ENCODE results near the gene PYGO2. TPM values are rescaled to one million over a fixed set of nuclear protein-coding genes. Genes with fewer than 3 reads are reported as not detected.
A peak's percentile ranks its signal among the peaks of the same experiment; 100 is the strongest.

The PYGO2 gene, protein sequence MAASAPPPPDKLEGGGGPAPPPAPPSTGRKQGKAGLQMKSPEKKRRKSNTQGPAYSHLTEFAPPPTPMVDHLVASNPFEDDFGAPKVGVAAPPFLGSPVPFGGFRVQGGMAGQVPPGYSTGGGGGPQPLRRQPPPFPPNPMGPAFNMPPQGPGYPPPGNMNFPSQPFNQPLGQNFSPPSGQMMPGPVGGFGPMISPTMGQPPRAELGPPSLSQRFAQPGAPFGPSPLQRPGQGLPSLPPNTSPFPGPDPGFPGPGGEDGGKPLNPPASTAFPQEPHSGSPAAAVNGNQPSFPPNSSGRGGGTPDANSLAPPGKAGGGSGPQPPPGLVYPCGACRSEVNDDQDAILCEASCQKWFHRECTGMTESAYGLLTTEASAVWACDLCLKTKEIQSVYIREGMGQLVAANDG
- total RNA-seq: 10 to 100 TPM; 14.4 to 18.8 (median 17.5) TPM

DNA sequence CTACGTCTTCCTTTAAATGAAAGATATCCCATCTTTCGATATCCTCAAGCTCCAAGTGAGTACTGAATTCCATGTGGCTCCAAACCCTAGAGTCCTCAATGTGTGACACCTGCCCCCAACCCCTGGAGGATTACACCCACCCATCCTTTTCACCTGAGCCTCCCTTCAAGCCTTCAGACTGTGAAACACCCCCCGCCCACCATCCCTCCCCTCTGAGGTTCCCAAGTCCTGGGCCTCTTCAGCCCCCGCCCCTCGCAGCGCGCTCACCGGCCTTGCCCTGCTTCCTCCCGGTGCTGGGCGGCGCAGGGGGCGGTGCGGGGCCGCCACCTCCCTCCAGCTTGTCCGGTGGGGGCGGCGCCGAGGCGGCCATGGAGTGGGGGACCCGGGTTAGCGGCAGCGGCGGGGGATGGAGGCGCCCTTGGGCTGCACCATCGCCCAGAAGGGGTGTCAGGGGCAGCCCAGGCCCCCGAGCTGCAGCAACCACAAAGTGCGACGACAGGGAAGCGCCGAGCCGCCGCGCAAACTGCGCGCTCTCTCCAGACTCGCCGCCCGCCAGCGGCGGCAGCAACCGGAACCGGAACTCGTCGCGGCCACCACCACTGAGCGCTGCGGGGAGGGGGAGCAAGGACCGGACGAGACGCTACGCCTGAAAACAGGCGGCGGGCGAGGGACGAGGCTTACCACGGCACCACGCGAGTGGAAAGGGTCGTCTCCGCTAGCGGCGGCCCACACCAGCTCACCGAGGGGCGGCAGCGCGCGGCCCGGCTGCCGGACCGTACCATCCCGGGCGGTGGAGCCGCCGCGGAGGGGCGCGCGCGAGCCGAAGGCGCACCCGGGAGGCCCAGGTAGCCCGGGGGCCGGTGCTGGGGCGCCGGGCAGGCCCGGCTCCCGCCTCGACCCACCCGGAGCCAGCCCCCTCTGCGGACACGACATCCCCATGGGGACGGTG is at the start of gene PYGO2:
Gene PYGO2 (minus strand): TSS at position 576 of the 949 bp plus-strand sequence. CDS start 206 bp downstream, at position 370.
- H3K4me1 ChIP-seq: peaks cover 21 to 66% (median 31%) of the 10 kb centered on the region in 3 donors
- peaks cover 16 to 66% (median 46%) of the 10 kb centered on the region in 3 donors for H3K36me3 ChIP-seq
- peak within 1 kb of the TSS; percentile 95 to 99 (median 98) for H3K27ac ChIP-seq
- intact Hi-C loops (cut with DNase I): loop anchor here (5.0 to 10.0 kb wide), 2 partner anchors 36 to 103 kb away; partner anchors contain the start of gene EFNA4
- TF ChIP-seq POLR2A (IDR thresholded peaks at IDR 0.05) (peak in 2 of 4 donors; percentile 68 to 89), CTCF (IDR thresholded peaks at IDR 0.05) (peak; percentile 26 to 89 (median 70))
- no peaks in the 10 kb centered on the region for H3K9me3 ChIP-seq
- H3K27me3 ChIP-seq: no peaks in the 10 kb centered on the region
- 0% methylated on average over 3 to 11 of the region's 93 CpGs for WGBS, 2 donors
- DNase-seq: no peak
- H3K4me3 ChIP-seq: peak within 1 kb of the TSS; percentile 67 to 98 (median 79)

DNA sequence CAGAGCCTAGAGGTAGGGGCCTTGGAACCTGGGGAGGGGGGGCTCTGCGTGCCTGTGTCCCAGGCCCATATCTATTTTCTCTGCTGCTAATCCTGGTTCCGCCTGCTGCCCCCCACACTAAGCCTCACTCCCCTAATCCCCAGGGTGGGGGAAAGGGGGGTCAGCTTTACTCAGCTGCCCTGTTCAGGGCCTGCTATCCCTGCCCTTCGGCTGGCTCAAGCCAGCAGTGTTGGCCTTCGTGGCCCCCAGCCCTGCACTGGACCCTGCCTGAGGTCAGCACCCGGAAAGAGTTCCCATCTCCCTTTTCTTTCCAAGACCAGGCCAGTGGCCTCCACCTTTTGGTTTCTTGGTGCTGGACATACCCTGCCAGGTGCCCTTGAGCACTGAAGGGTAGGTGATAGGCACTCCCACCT is 49.4 kb upstream of the PYGO2 start:
- no peak for DNase-seq
- TF ChIP-seq POLR2A (IDR thresholded peaks at IDR 0.05) (no peak), CTCF (IDR thresholded peaks at IDR 0.05) (no peak)
- Histone ChIP-seq H3K9me3 (no peaks in the 10 kb centered on the region), H3K4me1 (peaks cover 75 to 100% (median 81%) of the 10 kb centered on the region in 3 donors), H3K36me3 (peaks cover 16 to 48% (median 27%) of the 10 kb centered on the region in 3 donors), H3K4me3 (peak overlapping the region in 3 of 4 donors; percentile 61 to 96 (median 67)), H3K27me3 (no peaks in the 10 kb centered on the region), H3K27ac (peak overlapping the region; percentile 97 to 99 (median 98))
- intact Hi-C loops (cut with DNase I): no loop called here
- 61% methylated on average over 3 of the region's 5 CpGs; no CpG with 5 or more reads in 1 of the 2 donors for WGBS, 2 donors

- Histone ChIP-seq H3K27me3 (no peaks in the 10 kb centered on the region), H3K4me3 (peak overlapping the region; percentile 50 to 96 (median 64)), H3K9me3 (no peaks in the 10 kb centered on the region), H3K4me1 (peaks cover 77 to 100% (median 82%) of the 10 kb centered on the region in 3 donors), H3K36me3 (peaks cover 12 to 44% (median 21%) of the 10 kb centered on the region in 3 donors), H3K27ac (peak overlapping the region; percentile 97 to 99 (median 98))
- 5 to 62% methylated on average over 2 to 3 of the region's 11 CpGs for WGBS, 2 donors
- no peak for TF ChIP-seq POLR2A (IDR thresholded peaks at IDR 0.05)
- no peak for TF ChIP-seq CTCF (IDR thresholded peaks at IDR 0.05)
- no peak for DNase-seq
- intact Hi-C loops (cut with DNase I): no loop called here
Measured at GRCh38 chr1:155010211-155010918, 48.8 kb upstream of the PYGO2 start.

DNA sequence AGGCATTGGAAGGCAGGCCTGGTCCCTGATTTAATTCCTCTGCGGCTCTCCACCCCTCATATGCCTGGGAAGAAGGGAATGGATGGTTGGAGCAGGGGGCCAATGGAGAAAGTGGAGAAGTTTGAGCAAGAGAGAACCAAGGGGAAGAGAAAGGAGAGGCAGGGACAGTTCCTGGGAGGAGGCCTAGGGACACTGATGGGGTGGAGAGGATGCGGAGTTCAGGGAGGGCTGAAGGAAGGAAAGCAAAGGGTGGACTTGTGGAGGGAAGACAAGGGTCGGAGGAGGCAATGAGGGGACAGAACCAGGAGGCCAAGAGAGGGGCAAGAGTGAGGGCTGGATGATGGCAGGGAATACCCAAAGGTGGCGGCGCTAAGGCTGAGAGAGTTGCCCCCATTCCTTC is 48.2 kb upstream of the PYGO2 start:
- DNase-seq: no peak
- H3K36me3 ChIP-seq: peaks cover 7 to 38% (median 15%) of the 10 kb centered on the region in 3 donors
- H3K4me1 ChIP-seq: peaks cover 77 to 100% (median 84%) of the 10 kb centered on the region in 3 donors
- peak overlapping the region; percentile 50 to 96 (median 64) for H3K4me3 ChIP-seq
- 70 to 76% methylated on average over 4 to 5 of the region's 5 CpGs for WGBS, 2 donors
- no peaks in the 10 kb centered on the region for H3K9me3 ChIP-seq
- peak overlapping the region; percentile 97 to 99 (median 98) for H3K27ac ChIP-seq
- H3K27me3 ChIP-seq: no peaks in the 10 kb centered on the region
- TF ChIP-seq POLR2A (IDR thresholded peaks at IDR 0.05): no peak
- TF ChIP-seq CTCF (IDR thresholded peaks at IDR 0.05): no peak
- intact Hi-C loops (cut with DNase I): no loop called here
